PFSK-1 (cell line): ENCODE data around the gene CIDEC.

Source experiments
- FOXP2 ChIP-seq: optimal IDR thresholded peaks from 2 replicates; pipeline ENCODE3; 2011; ENCODE audit warnings: borderline replicate concordance, control low read depth, inconsistent platforms; ENCODE audit not compliant: insufficient read depth; ENCODE audit errors: extremely low read length, extremely low read depth
- POLR2AphosphoS5 ChIP-seq: IDR thresholded peaks from 2 replicates; pipeline ENCODE4 v1.6.1; 2012; ENCODE audit warnings: low read depth, mild to moderate bottlenecking, control low read depth, low read length, moderate library complexity
- SIN3A ChIP-seq: IDR thresholded peaks from 2 replicates; pipeline ENCODE4 v1.6.1; 2012; ENCODE audit warnings: mild to moderate bottlenecking, low read length, moderate library complexity, borderline replicate concordance; ENCODE audit not compliant: insufficient read depth
- TAF1 ChIP-seq: IDR thresholded peaks from 2 replicates; pipeline ENCODE4 v1.6.1; 2012; ENCODE audit warnings: low read length, control low read depth, borderline replicate concordance; ENCODE audit not compliant: insufficient read depth
- TF ChIP-seq, protein P1 (sequence below), 2 experiments: IDR thresholded peaks; 2 replicates each; pipeline versions ENCODE4 v1.6.1 to v1.8.0; 2011 to 2012; ENCODE audit warnings: low read depth in 2 of 2, low read length in 2 of 2, control low read depth in 1 of 2, inconsistent platforms in 1 of 2, mild to moderate bottlenecking in 1 of 2, moderate library complexity in 1 of 2; ENCODE audit not compliant: insufficient read depth in 1 of 2

DNA sequence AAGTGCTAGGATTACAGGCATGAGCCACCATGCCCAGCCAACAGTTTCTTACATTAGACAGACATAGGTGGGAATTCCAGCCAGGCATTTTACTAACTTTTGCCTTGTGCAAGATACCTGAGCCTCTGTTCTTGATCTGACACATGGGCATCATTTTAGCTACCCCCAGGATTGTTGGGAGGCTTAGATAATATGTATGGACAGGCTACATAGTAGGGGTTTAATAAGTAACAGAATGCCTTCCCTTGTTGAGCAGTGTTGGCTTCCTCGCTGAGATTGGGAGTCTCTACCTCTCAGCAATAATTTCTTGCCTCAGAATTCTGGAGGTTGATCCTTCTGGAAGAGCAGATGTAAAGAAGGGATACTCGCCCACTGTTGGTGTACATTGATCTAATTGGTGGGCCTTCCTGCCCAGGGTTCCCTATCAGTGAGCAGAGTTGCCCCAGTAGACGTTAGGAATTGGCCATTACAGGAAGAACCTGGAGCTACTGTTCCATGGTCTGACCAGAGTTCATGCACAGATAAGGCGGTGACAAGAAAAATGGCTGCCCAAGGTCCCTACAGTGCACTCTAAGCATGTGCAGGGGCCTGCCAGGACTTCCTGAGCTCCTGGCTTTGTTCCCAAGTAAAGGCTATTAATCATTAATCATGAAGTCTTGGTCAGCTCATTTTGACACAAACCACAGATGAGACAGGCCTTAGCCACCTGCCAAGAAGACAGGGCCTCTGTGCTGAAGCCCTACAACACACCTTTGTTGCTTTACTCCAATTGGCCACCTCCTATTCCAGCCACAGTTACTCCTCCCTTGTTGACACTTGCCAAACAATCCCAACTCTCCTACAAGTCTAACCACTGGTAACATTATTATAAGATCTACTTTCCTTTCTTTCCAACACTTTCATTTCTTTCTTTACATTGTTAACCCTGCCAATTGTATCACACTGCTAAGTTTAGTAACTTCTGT lies 17.6 kb upstream of the CIDEC start:
- no peak for TF ChIP-seq POLR2AphosphoS5
- no peak for TF ChIP-seq SIN3A
- no peak for TF ChIP-seq TAF1
- TF ChIP-seq, protein P1, sequence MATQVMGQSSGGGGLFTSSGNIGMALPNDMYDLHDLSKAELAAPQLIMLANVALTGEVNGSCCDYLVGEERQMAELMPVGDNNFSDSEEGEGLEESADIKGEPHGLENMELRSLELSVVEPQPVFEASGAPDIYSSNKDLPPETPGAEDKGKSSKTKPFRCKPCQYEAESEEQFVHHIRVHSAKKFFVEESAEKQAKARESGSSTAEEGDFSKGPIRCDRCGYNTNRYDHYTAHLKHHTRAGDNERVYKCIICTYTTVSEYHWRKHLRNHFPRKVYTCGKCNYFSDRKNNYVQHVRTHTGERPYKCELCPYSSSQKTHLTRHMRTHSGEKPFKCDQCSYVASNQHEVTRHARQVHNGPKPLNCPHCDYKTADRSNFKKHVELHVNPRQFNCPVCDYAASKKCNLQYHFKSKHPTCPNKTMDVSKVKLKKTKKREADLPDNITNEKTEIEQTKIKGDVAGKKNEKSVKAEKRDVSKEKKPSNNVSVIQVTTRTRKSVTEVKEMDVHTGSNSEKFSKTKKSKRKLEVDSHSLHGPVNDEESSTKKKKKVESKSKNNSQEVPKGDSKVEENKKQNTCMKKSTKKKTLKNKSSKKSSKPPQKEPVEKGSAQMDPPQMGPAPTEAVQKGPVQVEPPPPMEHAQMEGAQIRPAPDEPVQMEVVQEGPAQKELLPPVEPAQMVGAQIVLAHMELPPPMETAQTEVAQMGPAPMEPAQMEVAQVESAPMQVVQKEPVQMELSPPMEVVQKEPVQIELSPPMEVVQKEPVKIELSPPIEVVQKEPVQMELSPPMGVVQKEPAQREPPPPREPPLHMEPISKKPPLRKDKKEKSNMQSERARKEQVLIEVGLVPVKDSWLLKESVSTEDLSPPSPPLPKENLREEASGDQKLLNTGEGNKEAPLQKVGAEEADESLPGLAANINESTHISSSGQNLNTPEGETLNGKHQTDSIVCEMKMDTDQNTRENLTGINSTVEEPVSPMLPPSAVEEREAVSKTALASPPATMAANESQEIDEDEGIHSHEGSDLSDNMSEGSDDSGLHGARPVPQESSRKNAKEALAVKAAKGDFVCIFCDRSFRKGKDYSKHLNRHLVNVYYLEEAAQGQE (IDR thresholded peaks at IDR 0.05; ENCODE audit: insufficient read depth in 1 of 2, low read depth in 2 of 2, low read length in 2 of 2) = no peak
- TF ChIP-seq FOXP2 = no peak
